ENCODE measurements around the gene ENTREP1. TPM values are rescaled to one million over a fixed set of nuclear protein-coding genes. Genes with fewer than 3 reads are reported as not detected.

The ENTREP1 gene
- total RNA-seq, 2 donors from 2014 or later, result 6.9 to 10.9 TPM

- peaks cover 26% of the 10 kb centered on the region for H3K4me1 ChIP-seq
- peak; percentile 21 to 54 (median 30) for DNase-seq
- WGBS, 2 donors, result 5 to 12% methylated on average over 9 to 28 of the region's 64 CpGs
- no peaks in the 10 kb centered on the region for H3K36me3 ChIP-seq (replicated peaks in 1 of 2; ENCODE audit: insufficient read depth in 1 of 2, low read depth in 2 of 2)
- H3K9me3 ChIP-seq, result no peaks in the 10 kb centered on the region
- ATAC-seq, result peak; percentile 62
- no peaks in the 10 kb centered on the region for H3K27me3 ChIP-seq
- TF ChIP-seq POLR2A (IDR thresholded peaks at IDR 0.05) (no peak), CTCF (IDR thresholded peaks at IDR 0.05) (no peak)
- peak overlapping the region in 1 of 2 donors; percentile 34 for H3K4me3 ChIP-seq
- peak overlapping the region in 3 of 4 donors; percentile 62 to 70 (median 67) for H3K27ac ChIP-seq
- intact Hi-C loops (cut with DNase I), result no loop called here
Observed at GRCh38 chr9:69325409-69326212, 596 bp downstream of the ENTREP1 start.

- intact Hi-C loops (cut with DNase I), result no loop called here
- WGBS, 2 donors, result 33 to 37% methylated on average over 6 to 7 of the region's 7 CpGs
- H3K4me1 ChIP-seq, result peaks cover 25% of the 10 kb centered on the region
- H3K36me3 ChIP-seq (replicated peaks in 1 of 2; ENCODE audit: insufficient read depth in 1 of 2, low read depth in 2 of 2), result no peaks in the 10 kb centered on the region
- ATAC-seq (no peak), DNase-seq (peak in 1 of 4 donors; percentile 17)
- H3K9me3 ChIP-seq, result no peaks in the 10 kb centered on the region
- TF ChIP-seq POLR2A (IDR thresholded peaks at IDR 0.05) (no peak), CTCF (IDR thresholded peaks at IDR 0.05) (no peak)
- no peak overlapping the region for H3K4me3 ChIP-seq
- H3K27ac ChIP-seq, result no peak overlapping the region
- H3K27me3 ChIP-seq, result no peaks in the 10 kb centered on the region
Observed at GRCh38 chr9:69326261-69326660, 1.2 kb downstream of the ENTREP1 start.

GRCh38 chr9:69330580-69330979, 5.6 kb downstream of the ENTREP1 start:
- no peaks in the 10 kb centered on the region for H3K27me3 ChIP-seq
- no peak overlapping the region for H3K27ac ChIP-seq
- H3K4me1 ChIP-seq, result peaks cover 8% of the 10 kb centered on the region
- no peak overlapping the region for H3K4me3 ChIP-seq
- WGBS, 2 donors, result 84% methylated on average over 3 of the region's 3 CpGs
- no peak for DNase-seq
- intact Hi-C loops (cut with DNase I), result no loop called here
- H3K36me3 ChIP-seq (replicated peaks in 1 of 2; ENCODE audit: insufficient read depth in 1 of 2, low read depth in 2 of 2), result no peaks in the 10 kb centered on the region
- no peaks in the 10 kb centered on the region for H3K9me3 ChIP-seq
- TF ChIP-seq POLR2A (IDR thresholded peaks at IDR 0.05), result no peak
- TF ChIP-seq CTCF (IDR thresholded peaks at IDR 0.05), result no peak
- ATAC-seq, result no peak

- no peak overlapping the region for H3K4me3 ChIP-seq
- H3K4me1 ChIP-seq, result no peaks in the 10 kb centered on the region
- intact Hi-C loops (cut with DNase I), result no loop called here
- no peaks in the 10 kb centered on the region for H3K27me3 ChIP-seq
- no peaks in the 10 kb centered on the region for H3K36me3 ChIP-seq (replicated peaks in 1 of 2; ENCODE audit: insufficient read depth in 1 of 2, low read depth in 2 of 2)
- ATAC-seq (no peak), DNase-seq (no peak)
- 89 to 94% methylated on average over 3 of the region's 3 CpGs for WGBS, 2 donors
- no peak for TF ChIP-seq POLR2A (IDR thresholded peaks at IDR 0.05)
- no peak for TF ChIP-seq CTCF (IDR thresholded peaks at IDR 0.05)
- no peak overlapping the region for H3K27ac ChIP-seq
- H3K9me3 ChIP-seq, result no peaks in the 10 kb centered on the region
Observed at GRCh38 chr9:69331444-69331843, 6.4 kb downstream of the ENTREP1 start.

Measured in body of pancreas (tissue), 4 donors.